ENCODE data around the gene CCDC137. TPM values are rescaled to one million over a fixed set of nuclear protein-coding genes. Genes with fewer than 3 reads are reported as not detected.
A peak's percentile ranks its signal among the peaks of the same experiment; 100 is the strongest.
"Not testable (repeated sequence)": the region's sequence is repeated elsewhere in the genome, so short reads cannot be mapped to it uniquely, and the experiment has no call there.

Gene CCDC137
- 41.2 and 48.5 TPM in 2 replicates for total RNA-seq (2014; rRNA removed; shearing (Covaris generic))

DNA sequence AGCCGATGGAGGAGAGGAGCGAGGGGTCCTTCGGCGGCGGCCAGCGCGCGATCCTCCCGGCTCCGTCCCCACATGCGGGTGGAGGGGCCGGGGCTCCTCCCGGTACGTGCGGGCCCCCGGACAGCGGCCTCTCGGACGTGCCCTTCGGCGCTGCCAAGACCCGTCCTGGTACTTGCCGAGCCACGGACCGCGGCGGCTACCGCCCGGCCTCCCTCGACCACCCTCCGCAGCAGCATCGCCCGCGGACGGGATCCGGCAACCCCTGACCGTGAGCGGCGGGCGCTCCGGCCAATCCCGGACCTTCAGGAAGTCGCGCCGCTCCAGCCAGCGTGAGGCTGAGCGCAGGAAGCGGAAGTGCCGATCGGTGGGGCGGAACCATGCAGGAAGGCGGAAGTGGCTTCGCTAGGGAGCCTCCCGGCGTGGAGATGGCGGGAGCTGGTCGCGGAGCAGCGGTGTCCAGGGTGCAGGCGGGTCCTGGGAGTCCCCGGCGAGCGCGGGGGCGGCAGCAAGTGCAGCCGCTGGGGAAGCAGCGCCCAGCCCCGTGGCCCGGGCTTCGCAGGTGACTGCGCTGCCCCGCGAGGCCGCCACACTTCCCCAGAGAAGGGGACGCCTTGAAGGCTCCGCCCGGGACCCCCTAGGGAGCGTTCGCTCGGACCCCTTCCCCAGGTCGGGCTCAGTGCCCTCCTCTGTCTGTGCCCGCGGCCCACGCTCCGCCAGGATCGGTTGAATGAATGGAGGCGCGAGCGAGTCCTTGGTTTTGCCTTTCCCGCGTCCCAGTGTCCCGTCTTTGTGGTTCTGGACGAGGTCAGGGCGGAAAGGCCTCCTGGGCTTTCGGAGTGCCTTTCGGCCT, at the start of gene CCDC137, which contains the start of gene OXLD1:
Gene CCDC137, plus strand, starts transcription at position 396 of the 850 bp plus-strand sequence. Its CDS starts 30 bp downstream, at position 426.
Gene OXLD1, minus strand, starts transcription at position 264 of the 850 bp plus-strand sequence. Its CDS starts 28 bp downstream, at position 236.
- H3K4me3 ChIP-seq = peak within 1 kb of the TSS; percentile 85
- peaks cover 23% of the 10 kb centered on the region for H3K4me1 ChIP-seq (replicated peaks)
- H3K9me3 ChIP-seq (replicated peaks) = no peaks in the 10 kb centered on the region
- H3K36me3 ChIP-seq = peaks cover 67% of the 10 kb centered on the region
- no peaks in the 10 kb centered on the region for H3K27me3 ChIP-seq (replicated peaks)
- peak; percentile 95 to 99 for DNase-seq (ENCODE audit: low read depth in 1 of 2, low spot score in 2 of 2)
- peak within 1 kb of the TSS; percentile 58 for H3K27ac ChIP-seq

DNA sequence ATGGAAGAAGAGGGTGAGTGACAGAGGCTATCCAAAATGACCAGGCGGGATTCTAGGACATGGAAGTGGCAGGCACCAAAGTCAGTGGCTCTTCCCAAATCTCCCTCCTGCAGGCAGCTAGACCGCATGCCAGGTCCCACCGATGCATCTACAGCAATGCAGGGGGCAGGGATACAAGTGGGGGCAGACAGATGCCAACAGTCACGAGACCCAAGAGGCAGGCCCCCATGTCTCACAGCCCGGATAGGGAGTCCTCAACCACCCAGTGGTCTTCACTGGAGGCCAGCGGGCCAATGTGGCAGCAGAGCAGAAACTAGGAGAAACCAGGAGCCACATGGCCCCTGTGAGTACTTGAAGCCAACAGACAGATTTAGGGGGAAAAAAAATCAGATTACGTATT, 49.7 kb upstream of the CCDC137 start:
- no peak overlapping the region for H3K4me3 ChIP-seq
- no peak for DNase-seq (ENCODE audit: low read depth in 1 of 2, low spot score in 2 of 2)
- no peaks in the 10 kb centered on the region for H3K4me1 ChIP-seq (replicated peaks)
- H3K9me3 ChIP-seq (replicated peaks) = no peaks in the 10 kb centered on the region
- H3K36me3 ChIP-seq = peaks cover 89% of the 10 kb centered on the region
- H3K27ac ChIP-seq = no peak overlapping the region
- no peaks in the 10 kb centered on the region for H3K27me3 ChIP-seq (replicated peaks)

DNA sequence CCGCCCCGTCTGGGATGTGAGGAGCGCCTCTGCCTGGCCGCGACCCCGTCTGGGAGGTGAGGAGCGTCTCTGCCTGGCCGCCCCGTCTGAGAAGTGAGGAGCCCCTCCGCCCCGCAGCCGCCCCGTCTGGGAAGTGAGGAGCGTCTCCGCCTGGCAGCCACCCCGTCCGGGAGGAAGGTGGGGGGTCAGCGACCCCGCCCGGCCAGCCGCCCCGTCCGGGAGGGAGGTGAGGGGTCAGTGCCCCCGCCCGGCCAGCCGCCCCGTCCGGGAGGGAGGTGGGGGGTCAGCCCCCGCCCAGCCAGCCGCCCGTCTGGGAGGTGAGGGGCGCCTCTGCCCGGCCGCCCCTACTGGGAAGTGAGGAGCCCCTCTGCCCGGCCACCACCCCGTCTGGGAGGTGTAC, 48.2 kb upstream of the CCDC137 start:
- peaks cover 88% of the 10 kb centered on the region for H3K36me3 ChIP-seq

DNA sequence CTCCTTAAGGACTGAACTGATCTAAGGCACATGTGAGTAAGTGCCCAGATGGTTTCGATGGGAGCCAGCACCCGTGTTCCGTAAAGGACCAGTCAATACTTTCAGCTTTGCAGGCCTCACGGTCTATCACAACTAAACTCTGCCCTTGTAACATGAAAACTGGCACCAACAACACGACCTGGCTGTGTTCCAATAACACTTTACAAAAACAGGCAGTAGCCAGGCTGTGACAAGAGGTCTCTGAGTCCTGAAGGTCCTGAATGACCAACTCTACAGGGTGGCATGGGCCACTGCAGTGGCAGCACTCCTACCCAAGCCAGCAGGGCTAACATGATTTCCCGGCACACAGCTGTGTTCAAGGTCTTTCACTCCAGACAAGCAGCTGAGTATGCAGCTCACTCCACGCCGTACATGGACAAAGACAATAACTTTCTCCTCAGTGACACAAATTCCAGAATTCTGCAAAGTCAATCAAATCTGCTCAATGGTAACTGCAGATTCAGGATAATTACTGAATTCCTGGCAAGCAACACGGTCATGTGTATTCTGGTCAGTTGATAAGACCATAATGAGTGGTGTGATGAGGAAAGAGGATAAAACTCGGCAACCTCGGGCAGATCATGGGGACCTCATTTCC, 44.9 kb upstream of the CCDC137 start:
- no peaks in the 10 kb centered on the region for H3K27me3 ChIP-seq (replicated peaks)
- DNase-seq (ENCODE audit: low read depth in 1 of 2, low spot score in 2 of 2) = no peak
- no peaks in the 10 kb centered on the region for H3K9me3 ChIP-seq (replicated peaks)
- H3K36me3 ChIP-seq = peaks cover 89% of the 10 kb centered on the region
- no peaks in the 10 kb centered on the region for H3K4me1 ChIP-seq (replicated peaks)
- no peak overlapping the region for H3K27ac ChIP-seq
- no peak overlapping the region for H3K4me3 ChIP-seq

More for the DNA sequence above, 48.2 kb upstream of the CCDC137 start:
- H3K9me3 ChIP-seq (replicated peaks); DNase-seq (ENCODE audit: low read depth in 1 of 2, low spot score in 2 of 2); H3K4me3 ChIP-seq; H3K4me1 ChIP-seq (replicated peaks); H3K27me3 ChIP-seq (replicated peaks); H3K27ac ChIP-seq: not testable (repeated sequence)

DNA sequence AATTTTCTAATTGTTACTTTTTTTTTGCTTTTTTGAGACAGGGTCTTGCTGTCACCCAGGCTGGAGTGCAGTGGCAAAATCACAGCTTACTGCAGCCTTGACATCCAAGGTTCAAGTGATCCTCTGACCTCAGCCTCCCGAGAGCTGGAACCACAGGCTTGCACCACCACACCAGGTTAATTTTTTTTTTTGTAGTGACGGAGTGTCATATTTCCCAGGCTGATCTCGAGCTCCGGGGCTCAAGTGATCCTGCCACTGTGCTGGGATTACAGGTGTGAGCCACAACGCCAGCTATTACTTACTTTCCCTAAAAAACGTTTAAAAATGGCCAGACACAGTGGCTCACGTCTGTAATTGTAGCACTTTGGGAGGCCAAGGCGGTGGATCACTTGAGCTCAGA, 36.3 kb upstream of the CCDC137 start:
- DNase-seq (ENCODE audit: low read depth in 1 of 2, low spot score in 2 of 2) = no peak
- H3K4me1 ChIP-seq (replicated peaks) = peaks cover under 1% of the 10 kb centered on the region
- peaks cover 89% of the 10 kb centered on the region for H3K36me3 ChIP-seq
- no peaks in the 10 kb centered on the region for H3K9me3 ChIP-seq (replicated peaks)
- no peak overlapping the region for H3K4me3 ChIP-seq
- no peaks in the 10 kb centered on the region for H3K27me3 ChIP-seq (replicated peaks)
- H3K27ac ChIP-seq = no peak overlapping the region

- DNase-seq (ENCODE audit: low read depth in 1 of 2, low spot score in 2 of 2) = no peak
- no peak overlapping the region for H3K4me3 ChIP-seq
- H3K27ac ChIP-seq = no peak overlapping the region
- H3K4me1 ChIP-seq (replicated peaks) = peaks cover 10% of the 10 kb centered on the region
- H3K27me3 ChIP-seq (replicated peaks) = no peaks in the 10 kb centered on the region
- no peaks in the 10 kb centered on the region for H3K9me3 ChIP-seq (replicated peaks)
- peaks cover 89% of the 10 kb centered on the region for H3K36me3 ChIP-seq
Observed at GRCh38 chr17:81631482-81631881, 35.1 kb upstream of the CCDC137 start.

- no peaks in the 10 kb centered on the region for H3K9me3 ChIP-seq (replicated peaks)
- no peaks in the 10 kb centered on the region for H3K27me3 ChIP-seq (replicated peaks)
- no peak for DNase-seq (ENCODE audit: low read depth in 1 of 2, low spot score in 2 of 2)
- H3K36me3 ChIP-seq = peaks cover 54% of the 10 kb centered on the region
- H3K4me3 ChIP-seq = peak overlapping the region; percentile 94
- no peak overlapping the region for H3K27ac ChIP-seq
- peaks cover 10% of the 10 kb centered on the region for H3K4me1 ChIP-seq (replicated peaks)
Observed at GRCh38 chr17:81635431-81635830, 31.1 kb upstream of the CCDC137 start.

- H3K27me3 ChIP-seq (replicated peaks) = no peaks in the 10 kb centered on the region
- H3K36me3 ChIP-seq = peaks cover 48% of the 10 kb centered on the region
- H3K27ac ChIP-seq = peak overlapping the region; percentile 85
- H3K4me3 ChIP-seq = peak overlapping the region; percentile 94
- no peaks in the 10 kb centered on the region for H3K9me3 ChIP-seq (replicated peaks)
- DNase-seq (ENCODE audit: low read depth in 1 of 2, low spot score in 2 of 2) = no peak
- peaks cover 10% of the 10 kb centered on the region for H3K4me1 ChIP-seq (replicated peaks)
Observed at GRCh38 chr17:81635973-81636504, 30.5 kb upstream of the CCDC137 start.

- Histone ChIP-seq H3K4me3 (peak within 1 kb of the TSS; percentile 94), H3K27ac (peak within 1 kb of the TSS; percentile 85), H3K36me3 (peaks cover 45% of the 10 kb centered on the region), H3K9me3 (replicated peaks) (no peaks in the 10 kb centered on the region), H3K4me1 (replicated peaks) (peaks cover 10% of the 10 kb centered on the region), H3K27me3 (replicated peaks) (no peaks in the 10 kb centered on the region)
- peak; percentile 88 to 92 for DNase-seq (ENCODE audit: low read depth in 1 of 2, low spot score in 2 of 2)
Observed at GRCh38 chr17:81636505-81637288, 29.8 kb upstream of the CCDC137 start, which contains the start of the genes NPLOC4 and TSPAN10. TSS of gene NPLOC4 (minus strand) at chr17:81637112. CDS start at chr17:81636930, 182 bp downstream. TSS of gene TSPAN10 (plus strand) at chr17:81637196. CDS start at chr17:81642413, 5,217 bp downstream.

DNA sequence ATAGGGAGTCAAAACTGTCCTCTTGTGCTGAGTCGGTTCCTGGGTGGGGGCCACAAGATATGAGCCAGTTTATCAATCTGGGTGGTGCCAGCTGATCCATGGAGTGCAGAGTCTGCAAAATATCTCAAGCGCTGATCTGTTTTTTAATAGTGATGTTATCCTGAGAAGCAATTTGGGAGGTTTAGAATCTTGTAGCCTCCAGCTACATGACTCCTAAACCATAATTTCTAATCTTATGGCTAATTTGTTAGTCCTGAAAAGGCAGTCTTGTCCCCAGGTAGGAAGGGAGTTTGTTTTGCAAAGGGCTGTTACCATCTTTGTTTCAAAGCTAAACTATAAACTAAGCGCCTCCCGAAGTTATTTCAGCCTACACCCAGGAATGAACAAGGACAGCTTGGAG, 27.9 kb upstream of the CCDC137 start:
- peaks cover 19% of the 10 kb centered on the region for H3K4me1 ChIP-seq (replicated peaks)
- no peak overlapping the region for H3K4me3 ChIP-seq
- H3K9me3 ChIP-seq (replicated peaks) = no peaks in the 10 kb centered on the region
- H3K27ac ChIP-seq = no peak overlapping the region
- H3K27me3 ChIP-seq (replicated peaks) = no peaks in the 10 kb centered on the region
- H3K36me3 ChIP-seq = peaks cover 30% of the 10 kb centered on the region
- DNase-seq (ENCODE audit: low read depth in 1 of 2, low spot score in 2 of 2) = no peak

- no peak overlapping the region for H3K4me3 ChIP-seq
Observed at GRCh38 chr17:81640011-81640410, 26.5 kb upstream of the CCDC137 start.

GRCh38 chr17:81641825-81642489, 24.6 kb upstream of the CCDC137 start:
- no peak overlapping the region for H3K27ac ChIP-seq
- DNase-seq (ENCODE audit: low read depth in 1 of 2, low spot score in 2 of 2) = peak; percentile 35 to 75
- H3K4me3 ChIP-seq = no peak overlapping the region
- H3K4me1 ChIP-seq (replicated peaks) = peaks cover 9% of the 10 kb centered on the region
- peaks cover 9% of the 10 kb centered on the region for H3K27me3 ChIP-seq (replicated peaks)
- H3K36me3 ChIP-seq = no peaks in the 10 kb centered on the region
- H3K9me3 ChIP-seq (replicated peaks) = no peaks in the 10 kb centered on the region; the same call in 1 of the 2 replicates

More at GRCh38 chr17:81640011-81640410, 26.5 kb upstream of the CCDC137 start:
- peaks cover 19% of the 10 kb centered on the region for H3K36me3 ChIP-seq
- H3K27ac ChIP-seq = no peak overlapping the region
- H3K9me3 ChIP-seq (replicated peaks) = no peaks in the 10 kb centered on the region; the same call in 1 of the 2 replicates
- H3K4me1 ChIP-seq (replicated peaks) = peaks cover 19% of the 10 kb centered on the region
- H3K27me3 ChIP-seq (replicated peaks) = no peaks in the 10 kb centered on the region
- no peak for DNase-seq (ENCODE audit: low read depth in 1 of 2, low spot score in 2 of 2)
